ENCODE results near the gene KANK3.
"Not testable (repeated sequence)": the region's sequence is repeated elsewhere in the genome, so short reads cannot be mapped to it uniquely, and the experiment has no call there.

KANK3 gene

GRCh38 chr19:8336660-8337059 is 6.4 kb downstream of the KANK3 start:
- no peak for DNase-seq

GRCh38 chr19:8336072-8336569 is 6.9 kb downstream of the KANK3 start:
- DNase-seq, result no peak

DNA sequence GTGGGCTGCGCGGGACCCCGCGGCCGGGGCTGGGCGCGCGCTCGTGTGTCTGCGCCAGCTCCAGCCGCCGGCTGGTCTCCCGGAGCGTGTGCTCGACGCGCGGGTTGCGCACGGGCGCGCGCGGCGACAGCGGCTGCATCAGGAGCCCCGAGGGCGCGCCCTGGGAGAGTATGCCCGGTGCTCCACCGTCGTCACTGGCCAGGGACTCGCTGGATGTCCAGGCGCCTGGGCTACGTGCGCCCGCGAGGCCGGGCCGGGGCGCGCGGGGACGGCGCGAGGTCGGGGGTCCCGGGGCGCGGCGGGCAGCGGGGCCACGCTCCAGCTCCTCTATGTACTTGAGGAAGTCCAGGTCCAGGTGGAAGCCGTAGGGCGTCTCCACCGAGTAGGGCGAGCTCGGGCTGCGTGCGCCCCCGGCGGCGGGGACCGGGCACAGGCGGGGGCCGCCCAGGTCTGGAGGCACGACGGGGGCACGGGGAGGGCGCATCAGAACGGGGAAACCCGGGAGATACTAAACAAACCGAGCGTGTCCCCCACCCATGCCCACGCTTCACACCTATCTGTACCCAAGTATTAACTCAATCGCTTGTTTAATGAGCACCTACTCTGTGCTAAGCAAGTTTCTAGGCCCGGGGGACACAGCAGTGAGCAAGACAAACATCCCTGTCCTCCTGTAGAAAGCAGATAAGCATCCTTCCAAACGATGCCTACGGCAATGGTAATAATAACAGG is 7.6 kb downstream of the KANK3 start:
- no peak for DNase-seq

DNA sequence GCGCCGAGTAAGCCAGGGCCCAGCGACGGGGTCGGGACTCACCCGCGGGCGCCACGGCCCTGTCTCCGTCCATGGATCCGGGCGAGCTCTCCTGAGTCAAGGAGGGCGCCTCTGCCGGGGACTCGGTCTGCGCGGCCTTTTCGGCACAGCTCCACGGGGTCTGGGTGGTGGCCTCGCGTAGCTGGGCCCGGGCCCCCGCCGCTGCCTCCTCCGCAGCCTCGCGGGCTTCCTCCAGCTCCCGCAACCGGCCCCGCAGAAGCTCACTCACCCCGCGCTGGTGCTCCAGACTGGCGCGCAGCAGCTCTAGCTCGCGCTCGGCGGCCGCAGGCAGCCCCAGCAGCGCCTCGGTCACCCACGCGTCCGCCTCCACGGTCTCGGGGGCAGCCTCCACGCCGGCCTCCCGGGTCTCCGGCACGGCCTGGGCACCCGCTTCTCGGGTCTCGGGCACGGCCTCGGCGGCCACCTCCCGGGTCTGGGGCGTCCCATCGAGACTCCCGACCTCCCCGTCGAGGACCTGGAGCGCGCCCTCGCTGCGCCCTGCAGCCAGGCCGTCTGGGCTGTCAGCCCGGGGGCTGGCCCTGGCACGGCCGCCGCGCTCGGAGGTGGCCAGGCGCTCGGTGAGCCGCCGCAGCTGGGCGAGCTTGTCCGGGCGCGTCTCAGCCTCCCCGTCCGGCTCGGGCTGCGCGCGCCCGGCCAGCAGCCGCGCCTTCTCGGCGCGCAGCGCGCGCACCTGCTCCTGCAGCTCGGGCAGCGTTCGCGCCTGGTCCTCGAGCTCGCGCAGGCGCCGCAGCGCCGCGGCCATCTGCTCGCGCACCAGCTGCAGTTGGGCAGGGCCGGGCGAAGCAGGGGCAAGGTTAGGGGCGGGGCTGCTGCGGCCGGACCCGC is 8.4 kb downstream of the KANK3 start:
- peak in 1 of 2 experiments; percentile 66 for DNase-seq

GRCh38 chr19:8333767-8334457 is 9.2 kb downstream of the KANK3 start:
- no peak for DNase-seq

GRCh38 chr19:8332976-8333766 is 9.9 kb downstream of the KANK3 start:
- DNase-seq, result no peak

DNA sequence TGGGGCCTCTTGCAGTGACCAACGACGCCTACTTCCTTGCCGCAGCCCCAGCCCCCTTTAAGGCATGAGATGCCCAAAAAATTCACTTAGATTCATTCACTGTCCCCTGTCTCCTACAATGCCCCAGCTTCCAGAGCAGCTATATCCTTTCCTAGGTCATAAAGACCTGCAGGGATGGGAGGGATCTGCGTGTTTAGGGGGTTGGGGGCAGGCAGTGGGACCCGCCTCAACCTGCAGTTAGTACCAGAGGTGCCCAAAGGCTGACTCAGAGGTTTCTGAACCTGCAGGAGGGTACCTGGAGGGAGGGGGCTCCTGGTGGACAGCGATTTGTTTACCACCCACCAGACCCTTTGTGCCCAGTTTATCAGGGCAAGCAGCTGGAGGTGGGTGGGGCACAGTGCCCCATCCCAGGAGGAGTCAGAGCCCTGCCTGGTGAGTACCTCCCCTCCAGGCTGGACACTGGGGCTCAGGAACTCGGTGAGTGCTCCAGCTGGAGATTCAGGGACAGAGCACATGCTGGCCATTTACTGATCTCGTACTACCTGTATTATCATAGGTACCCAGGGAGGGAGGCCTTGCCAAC is 11.7 kb downstream of the KANK3 start:
- DNase-seq, result no peak

DNA sequence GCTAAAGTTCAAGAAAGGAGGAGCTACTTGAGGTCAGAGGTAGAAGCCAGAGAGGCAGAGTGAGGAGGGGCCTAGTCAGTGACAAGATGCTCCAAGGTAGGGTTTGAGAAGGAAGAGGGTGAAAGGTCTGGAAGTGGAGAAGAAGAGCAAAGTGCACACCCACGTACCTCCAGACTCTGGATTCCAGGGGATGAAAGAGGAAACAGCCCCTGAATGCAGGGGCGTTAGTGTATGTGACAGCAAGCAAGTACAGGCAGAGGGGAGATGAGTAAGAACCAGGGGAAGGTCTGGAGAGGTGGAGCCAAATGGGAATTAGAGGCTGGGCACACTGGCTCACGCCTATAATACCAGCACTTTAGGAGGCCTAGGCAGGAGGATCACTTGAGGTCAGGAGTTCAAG is 13.1 kb downstream of the KANK3 start:
- no peak for DNase-seq

- no peak for DNase-seq
Observed at GRCh38 chr19:8325454-8325853, 17.6 kb downstream of the KANK3 start.

DNA sequence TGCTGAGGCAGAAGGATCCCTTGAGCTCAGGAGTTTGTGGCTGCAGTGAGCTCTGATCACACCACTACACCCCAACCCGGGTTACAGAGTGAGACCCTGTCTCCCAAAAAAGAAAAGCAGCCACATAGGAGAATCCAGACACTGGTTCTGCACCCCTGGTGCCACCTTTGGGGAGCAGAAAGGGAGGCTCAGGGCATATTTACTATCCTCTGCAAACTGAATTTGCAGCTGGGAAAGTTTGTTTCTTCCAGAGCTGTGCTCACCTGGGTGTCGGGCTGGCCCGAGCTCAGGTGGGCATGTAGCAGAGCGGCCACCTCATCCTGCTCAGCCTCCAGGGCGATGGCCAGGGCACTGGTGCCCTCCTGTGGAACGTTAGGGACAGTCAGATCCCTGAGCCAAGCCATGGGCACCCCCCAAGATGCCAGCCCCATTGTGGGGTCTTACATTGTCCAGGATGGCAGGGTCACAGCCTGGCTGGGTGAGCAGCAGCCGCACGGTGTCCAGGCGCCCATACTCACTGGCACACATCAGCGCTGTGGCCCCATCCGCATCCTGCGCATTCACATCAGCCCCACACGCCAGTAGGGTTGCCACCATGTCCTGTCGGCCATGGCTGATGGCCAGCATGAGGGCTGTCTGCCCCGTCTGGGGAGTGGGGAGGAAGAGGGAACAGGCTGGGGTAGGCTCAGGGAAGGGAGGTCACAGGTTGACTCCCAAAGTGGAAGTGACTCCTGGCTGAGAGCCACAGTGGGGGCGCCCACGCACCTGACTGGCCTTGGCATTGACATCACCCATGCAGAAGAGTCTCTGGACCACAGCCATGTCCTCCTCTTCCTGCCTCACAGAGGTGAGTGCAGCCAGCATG is 18.6 kb downstream of the KANK3 start:
- no peak for DNase-seq

GRCh38 chr19:8323781-8324185 is 19.3 kb downstream of the KANK3 start:
- no peak for DNase-seq

- DNase-seq, result no peak
Observed at GRCh38 chr19:8322638-8322997, 20.4 kb downstream of the KANK3 start.

GRCh38 chr19:8321986-8322637 is 20.9 kb downstream of the KANK3 start:
- DNase-seq, result no peak

DNA sequence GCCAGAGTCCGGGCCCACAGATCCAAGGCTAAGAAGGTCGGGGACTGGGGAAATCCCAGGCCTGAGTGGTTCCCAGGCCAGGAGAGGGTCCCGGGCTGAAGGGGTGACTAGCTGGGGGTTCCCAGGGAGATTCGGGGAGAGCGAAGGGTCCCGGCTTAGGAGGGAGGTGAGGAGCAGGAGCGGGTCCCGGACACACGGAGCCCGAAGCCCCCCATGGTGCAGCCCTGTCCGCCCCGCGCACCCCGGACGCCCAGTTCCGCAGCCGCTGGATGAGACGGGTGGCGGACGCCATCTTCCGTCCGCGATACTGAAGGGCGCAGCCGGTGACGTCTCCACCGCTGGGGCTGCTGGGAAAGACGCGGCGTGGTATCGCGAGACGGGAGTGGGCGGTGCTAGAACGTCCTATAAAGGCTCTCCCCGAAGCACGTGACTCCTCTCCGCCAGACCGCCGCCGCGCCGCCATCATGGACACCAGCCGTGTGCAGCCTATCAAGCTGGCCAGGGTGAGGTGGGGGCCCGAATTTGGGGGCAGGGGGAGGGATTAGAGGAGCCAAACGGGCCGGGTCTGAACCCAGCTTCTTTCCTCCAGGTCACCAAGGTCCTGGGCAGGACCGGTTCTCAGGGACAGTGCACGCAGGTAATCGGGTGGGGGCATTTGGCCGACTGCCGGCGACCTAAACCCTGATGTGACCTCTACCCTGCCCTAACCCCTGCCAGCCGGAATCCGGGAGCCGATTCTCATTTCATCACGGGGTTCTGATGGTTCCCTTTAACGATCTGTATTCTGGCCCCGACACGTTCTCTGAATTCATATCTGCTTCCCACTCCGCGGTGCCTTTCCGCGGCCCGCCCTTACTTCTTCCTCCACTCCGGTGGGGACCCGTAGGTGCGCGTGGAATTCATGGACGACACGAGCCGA is 21.7 kb downstream of the KANK3 start, which contains the start of the genes NDUFA7 and RPS28:
Gene NDUFA7, minus strand, starts transcription at position 309 of the 919 bp plus-strand sequence. Its CDS starts 17 bp downstream, at position 292.
Gene RPS28, plus strand, starts transcription at position 430 of the 919 bp plus-strand sequence. Its CDS starts 35 bp downstream, at position 465.
- DNase-seq, result peak; percentile 93 to 98

DNA sequence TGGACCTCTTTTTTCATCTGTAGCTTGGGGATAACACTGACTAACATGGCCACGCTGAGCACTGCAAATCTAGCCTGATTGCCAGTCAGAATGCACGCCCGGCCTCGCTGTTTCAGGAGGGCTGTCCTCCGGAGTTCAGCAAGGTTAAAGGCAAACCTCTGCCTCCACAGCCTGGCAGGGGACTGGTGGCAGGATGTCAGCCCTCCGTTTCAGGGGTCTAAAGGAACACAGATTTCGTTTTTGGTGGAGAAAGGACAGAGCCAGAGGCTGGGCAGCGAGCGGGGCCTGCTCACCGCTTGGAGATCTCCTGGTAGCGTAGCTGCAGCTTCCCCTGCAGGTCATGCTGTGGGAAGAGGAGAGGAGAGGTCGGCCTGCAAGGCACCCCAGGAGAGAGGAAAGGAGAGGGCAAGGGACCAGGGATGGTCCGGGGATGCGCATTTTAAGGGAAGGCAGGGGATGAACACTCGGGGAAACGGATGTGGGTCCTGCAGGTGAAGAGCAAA is 22.4 kb downstream of the KANK3 start:
- no peak for DNase-seq

GRCh38 chr19:8319807-8320520 is 23.1 kb downstream of the KANK3 start:
- DNase-seq, result no peak

DNA sequence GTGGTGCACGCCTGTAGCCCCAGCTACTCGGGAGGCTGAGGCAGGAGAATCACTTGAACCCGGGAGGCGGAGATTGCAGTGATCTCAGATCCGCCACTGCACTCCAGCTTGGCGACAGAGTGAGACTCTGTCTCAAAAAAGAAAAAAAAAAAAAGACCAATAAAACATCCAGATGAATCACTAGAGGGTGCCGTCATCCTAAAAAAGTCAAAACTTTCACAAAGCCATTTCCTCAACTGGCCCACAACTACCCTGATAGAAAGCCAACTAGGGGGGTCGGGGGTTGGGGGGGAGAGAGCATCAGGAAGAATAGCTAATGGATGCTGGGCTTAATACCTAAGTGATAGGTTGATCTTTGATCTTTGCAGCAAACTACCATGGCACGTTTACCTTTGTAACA is 24.2 kb downstream of the KANK3 start:
- not testable (repeated sequence) for DNase-seq
